AG10803 (cell line): ENCODE measurements around the gene LPP.
A peak's percentile ranks its signal among the peaks of the same experiment; 100 is the strongest.

Experiments
- DNase-seq: peaks from one replicate; pipeline ENCODE4 v3.0.0; 2010; ENCODE audit warnings: low read depth
- H3K4me3 ChIP-seq: 2 replicates; pipeline ENCODE4 v1.5.1; 2011; ENCODE audit warnings: mild to moderate bottlenecking, low read length, control low read depth
- CTCF ChIP-seq: conservative IDR thresholded peaks from 2 replicates; pipeline ENCODE4 v1.5.1; 2011; ENCODE audit warnings: mild to moderate bottlenecking, low read length, control low read depth, inconsistent platforms

The LPP gene

GRCh38 chr3:188876370-188876769 is 722.4 kb downstream of the LPP start:
- no peak for DNase-seq
- TF ChIP-seq CTCF: no peak
- H3K4me3 ChIP-seq: no peak overlapping the region

- no peak for DNase-seq
- no peak overlapping the region for H3K4me3 ChIP-seq
- TF ChIP-seq CTCF: no peak
Measured at GRCh38 chr3:188877381-188877780, 723.4 kb downstream of the LPP start.

- DNase-seq: no peak
- no peak for TF ChIP-seq CTCF
- no peak overlapping the region for H3K4me3 ChIP-seq
Measured at GRCh38 chr3:188878076-188878475, 724.1 kb downstream of the LPP start.

GRCh38 chr3:188881954-188882641 is 728.1 kb downstream of the LPP start:
- no peak for TF ChIP-seq CTCF
- no peak overlapping the region for H3K4me3 ChIP-seq
- peak; percentile 88 for DNase-seq

GRCh38 chr3:188884299-188885043 is 730.5 kb downstream of the LPP start:
- TF ChIP-seq CTCF: no peak
- H3K4me3 ChIP-seq: no peak overlapping the region
- no peak for DNase-seq

- DNase-seq: no peak
- no peak overlapping the region for H3K4me3 ChIP-seq
- TF ChIP-seq CTCF: no peak
Measured at GRCh38 chr3:188888321-188889053, 734.5 kb downstream of the LPP start.
